K562 (cell line): ENCODE results near the gene TMF1. TPM values are rescaled to one million over a fixed set of nuclear protein-coding genes. Genes with fewer than 3 reads are reported as not detected.

Source experiments
- ATAC-seq: fragments of 200-7000 bp; cut with Tn5 transposase; 3 replicates; pipeline ENCODE4 v1.9.1; 2020; ENCODE audit warnings: moderate library complexity
- BruUV-seq: library from RNA; stranded (reverse); fragments of 400-500 nt; replicated peaks from 2 replicates; lab custom pipeline; 2021; lab: Mats Ljungman, UMichigan
- CTCF ChIA-PET: fragments of 300-600 bp; formaldehyde crosslinking; extraction: SDS; loops from one replicate; lab custom pipeline; 2021; ENCODE audit warnings: low intra/inter-chr PET ratio; lab: Yijun Ruan, JAX
- POLR2A ChIA-PET: fragments of 300-600, 350-650 bp; sonication (Branson Sonifier 250); formaldehyde crosslinking; extraction: SDS; loops from one replicate; lab custom pipeline; 2021; ENCODE audit warnings: antibody characterized with exemption, inconsistent platforms; lab: Yijun Ruan, JAX
- DNase-seq, 4 experiments: peaks; one replicate each; pipeline versions ENCODE4 v3.0.0 to v3.0.0-alpha.2; 2011 to 2018; ENCODE audit warnings: low spot score in 3 of 4, mixed read lengths in 3 of 4; ENCODE audit errors: extremely low read depth in 1 of 4
- FAIRE-seq: peaks from 2 replicates; lab custom pipeline; 2011; peaks lifted over from hg19 to GRCh38; lab: Jason Lieb, UNC
- H2AFZ ChIP-seq: 2 replicates; pipeline ENCODE4 v1.6.0; 2011; ENCODE audit warnings: low read depth, low read length, control low read depth, inconsistent platforms
- H3K27ac ChIP-seq: fragments of 200-600 bp; 3 replicates; pipeline ENCODE4 v1.8.0; 2011; ENCODE audit warnings: low read depth, mild to moderate bottlenecking, control low read depth, inconsistent platforms, low read length, moderate library complexity, mixed read lengths; ENCODE audit errors: extremely low read depth
- H3K27me3 ChIP-seq, 2 experiments: fragments of 300-600 bp in 1 of 2; 2 replicates in 1 of 2; 3 replicates in 1 of 2; pipeline versions ENCODE4 v1.6.0 to v1.8.0; 2011; ENCODE audit warnings: inconsistent platforms in 2 of 2, low read length in 2 of 2, mild to moderate bottlenecking in 1 of 2, mixed read lengths in 1 of 2, moderate library complexity in 1 of 2; ENCODE audit not compliant: control insufficient read depth in 2 of 2, insufficient read depth in 2 of 2
- H3K36me3 ChIP-seq: fragments of 300-600 bp; 3 replicates; pipeline ENCODE4 v1.8.0; 2011; ENCODE audit warnings: mild to moderate bottlenecking, low read length, inconsistent platforms; ENCODE audit not compliant: control insufficient read depth, insufficient read depth
- H3K4me1 ChIP-seq, 2 experiments: fragments of 200-600 bp in 1 of 2; replicated peaks in 1 of 2; 2 replicates in 1 of 2; 3 replicates in 1 of 2; pipeline versions ENCODE4 v1.5.1 to v1.8.0; 2011; ENCODE audit warnings: inconsistent platforms in 2 of 2, low read length in 2 of 2, mild to moderate bottlenecking in 1 of 2, mixed read lengths in 1 of 2, moderate library complexity in 1 of 2; ENCODE audit not compliant: control insufficient read depth in 2 of 2, insufficient read depth in 2 of 2
- H3K4me2 ChIP-seq: 2 replicates; pipeline ENCODE4 v1.6.1; 2011; ENCODE audit warnings: low read length, control low read depth, inconsistent platforms, mixed read lengths; ENCODE audit not compliant: insufficient read depth
- H3K4me3 ChIP-seq: fragments of 200-600 bp; sonication (generic), shearing (Covaris generic); 2 replicates; pipeline ENCODE4 v1.5.1; 2016; ENCODE audit warnings: control low read depth, inconsistent platforms
- H3K79me2 ChIP-seq: fragments of 200-600 bp; 3 replicates; pipeline ENCODE4 v1.8.0; 2011; ENCODE audit warnings: low read length, inconsistent platforms; ENCODE audit not compliant: control insufficient read depth, insufficient read depth
- H3K9ac ChIP-seq, 2 experiments: 2 replicates each; pipeline versions ENCODE4 v1.6.0 to v1.6.1; 2011; ENCODE audit warnings: low read depth in 2 of 2, low read length in 2 of 2, control low read depth in 1 of 2, inconsistent platforms in 1 of 2, mild to moderate bottlenecking in 1 of 2, mixed read lengths in 1 of 2; ENCODE audit not compliant: insufficient read depth in 1 of 2
- H3K9me1 ChIP-seq: one replicate; pipeline ENCODE4 v1.6.0; 2011; ENCODE audit warnings: inconsistent platforms, mild to moderate bottlenecking, low read length, moderate library complexity; ENCODE audit not compliant: control insufficient read depth, insufficient read depth
- H3K9me3 ChIP-seq: replicated peaks from 2 replicates; pipeline ENCODE4 v1.5.1; 2011; ENCODE audit warnings: low read depth, low read length, inconsistent platforms; ENCODE audit not compliant: control insufficient read depth, insufficient read depth
- H4K20me1 ChIP-seq: replicated peaks from 2 replicates; pipeline ENCODE4 v1.6.1; 2011; ENCODE audit warnings: low read length, inconsistent platforms, mixed read lengths; ENCODE audit not compliant: control insufficient read depth, insufficient read depth
- CBX5 ChIP-seq: IDR thresholded peaks from 2 replicates; pipeline ENCODE4 v1.6.1; 2014; ENCODE audit warnings: low read depth, borderline replicate concordance
- ERF ChIP-seq: fragments of 450-650 bp; formaldehyde crosslinking; IDR thresholded peaks from 2 replicates; pipeline ENCODE4 v1.4.0; 2020; ENCODE audit warnings: mild to moderate bottlenecking, mixed read lengths
- MCM5 ChIP-seq: fragments of 450-650 bp; IDR thresholded peaks from 2 replicates; pipeline ENCODE4 v1.6.1; 2016; ENCODE audit warnings: low read depth
- PHB ChIP-seq: fragments of 250-450 bp; sonication (Bioruptor Pico); IDR thresholded peaks from 2 replicates; pipeline ENCODE4 v1.5.0; 2021
- POLR2G ChIP-seq: fragments of 200-400 bp; formaldehyde crosslinking; IDR thresholded peaks from 2 replicates; pipeline ENCODE4 v1.6.1; 2017; ENCODE audit warnings: low read depth, mild to moderate bottlenecking, antibody characterized with exemption, low read length, moderate library complexity
- SAP30 ChIP-seq: fragments of 200-600 bp; sonication (generic); IDR thresholded peaks from 2 replicates; pipeline ENCODE4 v1.6.1; 2012; ENCODE audit warnings: borderline replicate concordance, low read depth, mild to moderate bottlenecking, moderate library complexity, low read length, control low read depth, inconsistent platforms; ENCODE audit not compliant: insufficient read depth, poor library complexity, severe bottlenecking
- ZNF780A ChIP-seq: fragments of 250-450 bp; sonication (Bioruptor Pico); IDR thresholded peaks from 2 replicates; pipeline ENCODE4 v1.5.0; 2021; ENCODE audit warnings: mild to moderate bottlenecking
- WGBS: fragments of 100-300 bp; shearing (Covaris generic); methylation state at CpG from one replicate; pipeline ENCODE4 v1.1.6; 2016; ENCODE audit warnings: low coverage, mixed read lengths; ENCODE audit not compliant: insufficient coverage; ENCODE audit errors: missing lambda C conversion rate; 5-methylcytosine and 5-hydroxymethylcytosine counted together
- in situ Hi-C: fragments of 300-500 bp; cut with MboI; formaldehyde crosslinking; loops from 4 replicates; pipeline ENCODE4 v1.15.0; 2018; ENCODE audit warnings: inconsistent platforms, mixed read lengths
- intact Hi-C: fragments of 100-400 bp; cut with micrococcal nuclease; formaldehyde crosslinking; loops from 2 replicates; pipeline ENCODE4 v1.14.2; 2022
- polyA plus RNA-seq, 8 experiments: library from polyadenylated mRNA; depleted of rRNA in 4 of 8; stranded (reverse) in 5 of 8; unstranded in 3 of 8; fragments of >200 nt; fragmentation: Nextera tagmentation in 2 of 8; fragmentation: Illumina TruSeq in 1 of 8; extraction: Ambion mirVana in 2 of 8; extraction: Trizol in 1 of 8; gene quantifications; 2 replicates each; pipeline versions ENCODE4 v1.2.1 to v1.2.3, GENCODE V29; 2011 to 2014; ENCODE audit warnings: inconsistent platforms in 1 of 8, missing spikeins in 1 of 8
- total RNA-seq, 7 experiments: library from RNA; depleted of rRNA in 6 of 7; stranded (reverse); fragments of >200 nt in 6 of 7; fragmentation: Illumina TruSeq in 2 of 7; extraction: Trizol in 2 of 7; gene quantifications; 2 replicates each; pipeline versions ENCODE4 v1.2.1 to v1.2.3, GENCODE V29; 2011 to 2021; ENCODE audit warnings: low replicate concordance in 1 of 7
- TF ChIP-seq, protein P1 (sequence below): fragments of 250-450 bp; sonication (Bioruptor Pico); IDR thresholded peaks from 2 replicates; pipeline ENCODE4 v1.5.0; 2021
- TF ChIP-seq, protein P2 (sequence below): sonication (generic); formaldehyde crosslinking; IDR thresholded peaks from 2 replicates; pipeline ENCODE4 v1.8.0; 2022; ENCODE audit warnings: mild to moderate bottlenecking, missing genetic modification reagents
- TF ChIP-seq, protein P3 (sequence below), 2 experiments: fragments of 450-650 bp in 1 of 2; sonication (generic) in 1 of 2; formaldehyde crosslinking; conservative IDR thresholded peaks; 2 replicates each; pipeline versions ENCODE4 v1.4.0 to v1.8.1; 2020 to 2022; ENCODE audit warnings: mild to moderate bottlenecking in 1 of 2, missing genetic modification reagents in 1 of 2

TMF1 gene
- total and polyA plus RNA-seq, 9 of the 15 experiments (the other 6 are each of a cell fraction or from before 2014, with no cell fraction given) = 3.1 to 13.9 (median 10.3) TPM

DNA sequence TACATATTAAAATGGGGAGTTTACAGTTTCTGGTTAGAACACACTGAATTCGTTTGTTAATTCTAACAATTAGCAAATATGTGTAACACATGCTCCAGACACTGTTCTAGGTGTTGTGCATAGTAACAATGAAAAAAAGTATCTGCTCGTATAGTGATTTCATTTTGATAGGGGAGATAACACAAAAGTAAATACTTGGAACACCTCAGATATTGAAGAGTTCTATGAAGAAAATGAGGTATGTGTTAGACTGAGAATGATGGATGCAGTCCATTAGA, 6.8 kb upstream of the TMF1 start:
- H3K27me3 ChIP-seq = no peaks in the 10 kb centered on the region
- no peaks in the 10 kb centered on the region for H3K9me3 ChIP-seq
- no peak overlapping the region for H2AFZ ChIP-seq
- H3K79me2 ChIP-seq = no peaks in the 10 kb centered on the region
- H4K20me1 ChIP-seq = no peaks in the 10 kb centered on the region
- no peak overlapping the region for H3K4me2 ChIP-seq
- ATAC-seq (no peak), FAIRE-seq (no peak), DNase-seq (no peak)
- intact Hi-C loops (no loop called here), in situ Hi-C loops (no loop called here)
- no peak overlapping the region for H3K27ac ChIP-seq
- no peaks in the 10 kb centered on the region for H3K9me1 ChIP-seq
- H3K9ac ChIP-seq = no peak overlapping the region
- no peak overlapping the region for H3K4me3 ChIP-seq
- H3K36me3 ChIP-seq = peaks cover 68% of the 10 kb centered on the region
- no peak for TF ChIP-seq ERF
- TF ChIP-seq CBX5 = no peak
- TF ChIP-seq ZNF780A = no peak
- no peak for TF ChIP-seq MCM5
- no peak for TF ChIP-seq POLR2G
- TF ChIP-seq, protein P1, sequence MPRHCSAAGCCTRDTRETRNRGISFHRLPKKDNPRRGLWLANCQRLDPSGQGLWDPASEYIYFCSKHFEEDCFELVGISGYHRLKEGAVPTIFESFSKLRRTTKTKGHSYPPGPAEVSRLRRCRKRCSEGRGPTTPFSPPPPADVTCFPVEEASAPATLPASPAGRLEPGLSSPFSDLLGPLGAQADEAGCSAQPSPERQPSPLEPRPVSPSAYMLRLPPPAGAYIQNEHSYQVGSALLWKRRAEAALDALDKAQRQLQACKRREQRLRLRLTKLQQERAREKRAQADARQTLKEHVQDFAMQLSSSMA (CRISPR knock-in tag) = no peak
- TF ChIP-seq, protein P2, sequence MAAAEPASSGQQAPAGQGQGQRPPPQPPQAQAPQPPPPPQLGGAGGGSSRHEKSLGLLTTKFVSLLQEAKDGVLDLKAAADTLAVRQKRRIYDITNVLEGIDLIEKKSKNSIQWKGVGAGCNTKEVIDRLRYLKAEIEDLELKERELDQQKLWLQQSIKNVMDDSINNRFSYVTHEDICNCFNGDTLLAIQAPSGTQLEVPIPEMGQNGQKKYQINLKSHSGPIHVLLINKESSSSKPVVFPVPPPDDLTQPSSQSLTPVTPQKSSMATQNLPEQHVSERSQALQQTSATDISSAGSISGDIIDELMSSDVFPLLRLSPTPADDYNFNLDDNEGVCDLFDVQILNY (CRISPR knock-in tag) = no peak
- no peak for TF ChIP-seq SAP30
- TF ChIP-seq, protein P3, sequence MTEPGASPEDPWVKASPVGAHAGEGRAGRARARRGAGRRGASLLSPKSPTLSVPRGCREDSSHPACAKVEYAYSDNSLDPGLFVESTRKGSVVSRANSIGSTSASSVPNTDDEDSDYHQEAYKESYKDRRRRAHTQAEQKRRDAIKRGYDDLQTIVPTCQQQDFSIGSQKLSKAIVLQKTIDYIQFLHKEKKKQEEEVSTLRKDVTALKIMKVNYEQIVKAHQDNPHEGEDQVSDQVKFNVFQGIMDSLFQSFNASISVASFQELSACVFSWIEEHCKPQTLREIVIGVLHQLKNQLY (CRISPR knock-in tag; conservative IDR thresholded peaks at IDR 0.05) = no peak
- no peak for TF ChIP-seq PHB
- TF ChIP-seq, all 486 proteins: peak for 0
- 78% methylated on average over 2 of the region's 2 CpGs for WGBS
- ChIA-PET POLR2A (no interaction called here), CTCF (no interaction called here)
- no TSS peak for BruUV-seq
- no peaks in the 10 kb centered on the region for H3K4me1 ChIP-seq
